Measurements from ENCODE around the gene DUSP5.

Gene DUSP5

DNA sequence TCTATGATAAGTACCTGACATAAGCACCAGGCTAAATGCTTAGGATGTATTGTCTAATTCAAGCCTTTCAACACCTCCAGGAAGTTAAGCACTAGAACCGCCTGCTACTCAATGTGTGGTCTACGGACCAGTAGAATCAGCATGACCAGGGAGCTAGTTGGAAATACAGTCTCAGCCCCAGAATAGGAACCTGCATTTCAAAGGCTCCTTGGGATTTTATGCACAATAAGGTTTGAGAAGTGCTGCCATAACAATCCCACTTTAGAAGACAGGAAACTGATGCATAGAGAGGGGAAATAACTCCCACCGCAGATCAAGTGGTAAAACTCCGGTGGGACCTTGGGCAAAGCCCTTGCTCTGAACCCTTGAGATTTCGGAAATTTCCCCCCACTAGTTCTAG, 8.8 kb upstream of the DUSP5 start:
- DNase-seq (ENCODE audit: low read depth): no peak
- no peak overlapping the region for H3K4me3 ChIP-seq (ENCODE audit: control insufficient read depth, low read depth, low read length)
- TF ChIP-seq, protein P1, sequence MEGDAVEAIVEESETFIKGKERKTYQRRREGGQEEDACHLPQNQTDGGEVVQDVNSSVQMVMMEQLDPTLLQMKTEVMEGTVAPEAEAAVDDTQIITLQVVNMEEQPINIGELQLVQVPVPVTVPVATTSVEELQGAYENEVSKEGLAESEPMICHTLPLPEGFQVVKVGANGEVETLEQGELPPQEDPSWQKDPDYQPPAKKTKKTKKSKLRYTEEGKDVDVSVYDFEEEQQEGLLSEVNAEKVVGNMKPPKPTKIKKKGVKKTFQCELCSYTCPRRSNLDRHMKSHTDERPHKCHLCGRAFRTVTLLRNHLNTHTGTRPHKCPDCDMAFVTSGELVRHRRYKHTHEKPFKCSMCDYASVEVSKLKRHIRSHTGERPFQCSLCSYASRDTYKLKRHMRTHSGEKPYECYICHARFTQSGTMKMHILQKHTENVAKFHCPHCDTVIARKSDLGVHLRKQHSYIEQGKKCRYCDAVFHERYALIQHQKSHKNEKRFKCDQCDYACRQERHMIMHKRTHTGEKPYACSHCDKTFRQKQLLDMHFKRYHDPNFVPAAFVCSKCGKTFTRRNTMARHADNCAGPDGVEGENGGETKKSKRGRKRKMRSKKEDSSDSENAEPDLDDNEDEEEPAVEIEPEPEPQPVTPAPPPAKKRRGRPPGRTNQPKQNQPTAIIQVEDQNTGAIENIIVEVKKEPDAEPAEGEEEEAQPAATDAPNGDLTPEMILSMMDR (IDR thresholded peaks at IDR 0.05; ENCODE audit: control insufficient read depth, insufficient read depth, low read depth, low read length, missing control alignments): no peak

GRCh38 chr10:110490640-110491039, 7.1 kb upstream of the DUSP5 start:
- no peak overlapping the region for H3K4me3 ChIP-seq (ENCODE audit: control insufficient read depth, low read depth, low read length)
- DNase-seq (ENCODE audit: low read depth): no peak
- TF ChIP-seq, protein P1 (IDR thresholded peaks at IDR 0.05; ENCODE audit: control insufficient read depth, insufficient read depth, low read depth, low read length, missing control alignments): no peak

DNA sequence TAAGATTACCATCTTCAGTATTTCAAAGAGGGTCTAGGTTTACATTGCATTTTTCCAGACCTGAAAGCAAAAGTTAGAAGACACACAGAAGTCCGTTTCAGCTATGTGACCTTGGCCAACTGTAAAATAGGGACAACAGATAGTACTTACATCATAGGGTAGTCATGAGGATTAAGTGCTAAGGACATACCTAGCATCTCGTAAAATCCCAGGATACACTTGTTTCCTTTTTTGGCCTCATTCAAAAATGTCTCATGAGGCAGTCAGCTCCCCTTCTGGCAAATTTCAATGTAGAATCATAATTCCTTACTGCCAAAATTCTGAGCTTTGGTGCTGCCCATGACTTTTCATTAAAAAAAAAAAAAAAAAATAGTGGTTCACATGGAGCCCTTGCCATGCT, 6.4 kb upstream of the DUSP5 start:
- TF ChIP-seq, protein P1 (IDR thresholded peaks at IDR 0.05; ENCODE audit: control insufficient read depth, insufficient read depth, low read depth, low read length, missing control alignments): no peak

GRCh38 chr10:110492069-110492822, 5.5 kb upstream of the DUSP5 start:
- no peak overlapping the region for H3K4me3 ChIP-seq (ENCODE audit: control insufficient read depth, low read depth, low read length)
- no peak for DNase-seq (ENCODE audit: low read depth)
- TF ChIP-seq, protein P1 (IDR thresholded peaks at IDR 0.05; ENCODE audit: control insufficient read depth, insufficient read depth, low read depth, low read length, missing control alignments): no peak

More for the DNA sequence above, 6.4 kb upstream of the DUSP5 start:
- DNase-seq (ENCODE audit: low read depth): no peak
- H3K4me3 ChIP-seq (ENCODE audit: control insufficient read depth, low read depth, low read length): no peak overlapping the region

- TF ChIP-seq, protein P1 (IDR thresholded peaks at IDR 0.05; ENCODE audit: control insufficient read depth, insufficient read depth, low read depth, low read length, missing control alignments): no peak
- H3K4me3 ChIP-seq (ENCODE audit: control insufficient read depth, low read depth, low read length): no peak overlapping the region
- no peak for DNase-seq (ENCODE audit: low read depth)
These were observed 3.8 kb upstream of the DUSP5 start for GRCh38 chr10:110493832-110494426.

DNA sequence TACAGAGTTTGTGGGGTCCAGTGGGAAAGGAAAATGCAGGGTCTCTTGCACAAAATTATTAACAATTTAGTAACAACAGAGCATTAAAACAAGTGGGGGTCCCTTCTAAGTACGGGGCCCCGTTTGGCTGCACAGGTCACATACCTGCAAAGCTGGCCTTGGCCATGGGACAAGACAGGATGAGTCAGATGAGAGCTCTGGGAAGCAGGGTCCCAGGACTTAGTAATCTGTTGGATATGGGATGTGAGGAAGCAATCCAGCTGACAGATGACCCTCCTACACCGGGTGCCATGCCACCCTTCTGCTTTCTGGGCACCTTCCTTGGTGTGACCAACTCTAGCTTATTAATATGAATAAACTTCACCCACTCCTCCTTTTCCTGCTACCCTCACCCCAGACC, 3.2 kb upstream of the DUSP5 start:
- TF ChIP-seq, protein P1 (IDR thresholded peaks at IDR 0.05; ENCODE audit: control insufficient read depth, insufficient read depth, low read depth, low read length, missing control alignments): no peak
- H3K4me3 ChIP-seq (ENCODE audit: control insufficient read depth, low read depth, low read length): no peak overlapping the region
- no peak for DNase-seq (ENCODE audit: low read depth)

Data from AG09309 (cell line).